ENCODE data around the gene GPC6.

DNA sequence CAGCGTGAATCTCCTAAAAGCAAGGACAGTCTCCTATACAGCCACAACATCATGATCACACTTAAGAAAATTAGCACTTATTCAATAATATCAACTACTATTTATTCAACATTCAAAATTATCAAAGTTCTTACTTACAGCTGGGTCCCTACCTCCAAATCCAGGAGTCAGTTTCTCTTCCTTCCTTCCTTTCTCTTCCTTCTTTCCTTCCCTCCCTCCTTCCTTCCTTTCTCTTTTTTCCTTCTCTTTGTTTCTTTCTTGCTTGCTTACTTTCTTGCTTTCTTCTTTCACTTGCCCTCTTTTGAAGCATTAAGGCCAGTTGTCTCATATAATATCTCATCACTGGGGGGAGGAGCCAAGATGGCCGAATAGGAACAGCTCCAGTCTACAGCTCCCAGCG is 1145.2 kb downstream of the GPC6 start:
- TF ChIP-seq POLR2AphosphoS5 (IDR thresholded peaks at IDR 0.05) (no peak), POLR2A (IDR thresholded peaks at IDR 0.05) (no peak)
- TF ChIP-seq, protein P1, sequence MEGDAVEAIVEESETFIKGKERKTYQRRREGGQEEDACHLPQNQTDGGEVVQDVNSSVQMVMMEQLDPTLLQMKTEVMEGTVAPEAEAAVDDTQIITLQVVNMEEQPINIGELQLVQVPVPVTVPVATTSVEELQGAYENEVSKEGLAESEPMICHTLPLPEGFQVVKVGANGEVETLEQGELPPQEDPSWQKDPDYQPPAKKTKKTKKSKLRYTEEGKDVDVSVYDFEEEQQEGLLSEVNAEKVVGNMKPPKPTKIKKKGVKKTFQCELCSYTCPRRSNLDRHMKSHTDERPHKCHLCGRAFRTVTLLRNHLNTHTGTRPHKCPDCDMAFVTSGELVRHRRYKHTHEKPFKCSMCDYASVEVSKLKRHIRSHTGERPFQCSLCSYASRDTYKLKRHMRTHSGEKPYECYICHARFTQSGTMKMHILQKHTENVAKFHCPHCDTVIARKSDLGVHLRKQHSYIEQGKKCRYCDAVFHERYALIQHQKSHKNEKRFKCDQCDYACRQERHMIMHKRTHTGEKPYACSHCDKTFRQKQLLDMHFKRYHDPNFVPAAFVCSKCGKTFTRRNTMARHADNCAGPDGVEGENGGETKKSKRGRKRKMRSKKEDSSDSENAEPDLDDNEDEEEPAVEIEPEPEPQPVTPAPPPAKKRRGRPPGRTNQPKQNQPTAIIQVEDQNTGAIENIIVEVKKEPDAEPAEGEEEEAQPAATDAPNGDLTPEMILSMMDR (IDR thresholded peaks at IDR 0.05): no peak
